IMR-90 (cell line): ENCODE measurements around the gene ACCSL. TPM values are rescaled to one million over a fixed set of nuclear protein-coding genes. Genes with fewer than 3 reads are reported as not detected.

ENCODE experiments used
- ATAC-seq: fragments of 200-7000 bp; cut with Tn5 transposase; 2 replicates; pipeline ENCODE4 v1.9.1; 2020; ENCODE audit warnings: low read depth, mild to moderate bottlenecking, moderate library complexity
- BruUV-seq: library from RNA; stranded (reverse); fragments of 400-500 nt; replicated peaks from 2 replicates; lab custom pipeline; 2021; lab: Mats Ljungman, UMichigan
- CTCF ChIA-PET: fragments of 300-600 bp; formaldehyde crosslinking; extraction: SDS; loops from one replicate; lab custom pipeline; 2021; ENCODE audit warnings: antibody characterized with exemption; lab: Yijun Ruan, JAX
- POLR2A ChIA-PET: fragments of 300-600 bp; sonication (Branson Sonifier 250); formaldehyde crosslinking; loops from one replicate; lab custom pipeline; 2022; ENCODE audit warnings: antibody characterized with exemption; ENCODE audit not compliant: unreplicated experiment; lab: Charles Lee
- DNase-seq: peaks from one replicate; pipeline ENCODE4 v3.0.0; 2013
- H2AFZ ChIP-seq: replicated peaks from 2 replicates; pipeline ENCODE3; 2013; ENCODE audit warnings: low read length, mild to moderate bottlenecking; ENCODE audit not compliant: poor library complexity
- H2AK5ac ChIP-seq: 2 replicates; pipeline ENCODE4 v1.6.1; 2013; ENCODE audit warnings: low read depth, low read length, inconsistent platforms
- H2AK9ac ChIP-seq: replicated peaks from 2 replicates; pipeline ENCODE3; 2013; ENCODE audit warnings: mild to moderate bottlenecking, low read depth, low read length, moderate library complexity; ENCODE audit not compliant: poor library complexity
- H2BK120ac ChIP-seq: 2 replicates; pipeline ENCODE4 v1.6.1; 2013; ENCODE audit warnings: low read depth, low read length, inconsistent platforms
- H2BK15ac ChIP-seq: 3 replicates; pipeline ENCODE4 v1.6.1; 2013; ENCODE audit warnings: low read depth, low read length, inconsistent platforms
- H2BK20ac ChIP-seq: 2 replicates; pipeline ENCODE4 v1.6.1; 2013; ENCODE audit warnings: low read depth, mild to moderate bottlenecking, inconsistent platforms, low read length, moderate library complexity
- H2BK5ac ChIP-seq: 2 replicates; pipeline ENCODE4 v1.6.1; 2013; ENCODE audit warnings: mild to moderate bottlenecking, low read depth, low read length, inconsistent platforms; ENCODE audit not compliant: poor library complexity, severe bottlenecking
- H3K14ac ChIP-seq: replicated peaks from 2 replicates; pipeline ENCODE4 v1.6.1; 2013; ENCODE audit warnings: low read depth, low read length, inconsistent platforms
- H3K18ac ChIP-seq: 2 replicates; pipeline ENCODE4 v1.6.1; 2013; ENCODE audit warnings: low read depth, low read length, control low read depth
- H3K23ac ChIP-seq: 2 replicates; pipeline ENCODE4 v1.6.1; 2013; ENCODE audit warnings: low read depth, low read length, inconsistent platforms
- H3K27ac ChIP-seq: 2 replicates; pipeline ENCODE4 v1.5.1; 2013; ENCODE audit warnings: mild to moderate bottlenecking, control low read depth, low read length; ENCODE audit not compliant: insufficient read depth
- H3K27me3 ChIP-seq: 2 replicates; pipeline ENCODE4 v1.6.1; 2013; ENCODE audit warnings: low read length; ENCODE audit not compliant: control insufficient read depth, insufficient read depth
- H3K36me3 ChIP-seq: 2 replicates; pipeline ENCODE4 v1.6.1; 2013; ENCODE audit warnings: low read length, mixed read lengths; ENCODE audit not compliant: control insufficient read depth, insufficient read depth
- H3K4ac ChIP-seq: 2 replicates; pipeline ENCODE4 v1.6.1; 2013; ENCODE audit warnings: low read depth, low read length, inconsistent platforms
- H3K4me1 ChIP-seq: 2 replicates; pipeline ENCODE4 v1.6.1; 2013; ENCODE audit warnings: low read length, mixed read lengths; ENCODE audit not compliant: control insufficient read depth, insufficient read depth
- H3K4me2 ChIP-seq: 2 replicates; pipeline ENCODE4 v1.6.1; 2013; ENCODE audit warnings: low read depth, mild to moderate bottlenecking, control low read depth, low read length, moderate library complexity
- H3K4me3 ChIP-seq: 2 replicates; pipeline ENCODE4 v1.5.1; 2013; ENCODE audit warnings: low read depth, mild to moderate bottlenecking, control low read depth, low read length, moderate library complexity; ENCODE audit not compliant: insufficient read depth
- H3K56ac ChIP-seq: 2 replicates; pipeline ENCODE4 v1.6.1; 2013; ENCODE audit warnings: low read length, inconsistent platforms; ENCODE audit not compliant: insufficient read depth; ENCODE audit errors: extremely low read depth
- H3K79me1 ChIP-seq, 2 experiments: 2 replicates each; pipeline ENCODE4 v1.6.1; 2013; ENCODE audit warnings: low read length in 2 of 2, inconsistent platforms in 1 of 2, low read depth in 1 of 2
- H3K9ac ChIP-seq: 2 replicates; pipeline ENCODE4 v1.6.1; 2013; ENCODE audit warnings: low read depth, low read length, control low read depth
- H3K9me1 ChIP-seq: 2 replicates; pipeline ENCODE4 v1.6.1; 2013; ENCODE audit warnings: low read length, inconsistent platforms; ENCODE audit not compliant: insufficient read depth
- H3K9me3 ChIP-seq: 2 replicates; pipeline ENCODE4 v1.6.1; 2013; ENCODE audit warnings: low read length; ENCODE audit not compliant: control insufficient read depth, insufficient read depth
- H4K20me1 ChIP-seq: 2 replicates; pipeline ENCODE4 v1.6.1; 2013; ENCODE audit warnings: low read length, inconsistent platforms; ENCODE audit not compliant: insufficient read depth
- H4K5ac ChIP-seq: 2 replicates; pipeline ENCODE4 v1.6.1; 2013; ENCODE audit warnings: mild to moderate bottlenecking, low read depth, low read length, control low read depth
- H4K8ac ChIP-seq, 2 experiments: 2 replicates each; pipeline ENCODE4 v1.6.1; 2013; ENCODE audit warnings: low read depth in 2 of 2, low read length in 2 of 2, control low read depth in 1 of 2, inconsistent platforms in 1 of 2
- H4K91ac ChIP-seq: 2 replicates; pipeline ENCODE4 v1.6.1; 2013; ENCODE audit warnings: low read depth, low read length, inconsistent platforms; ENCODE audit not compliant: insufficient read depth
- MAFK ChIP-seq: IDR thresholded peaks from 2 replicates; pipeline ENCODE4 v1.6.1; 2012; ENCODE audit warnings: low read depth, low read length, improper control_type of control experiment
- RFX5 ChIP-seq: IDR thresholded peaks from 2 replicates; pipeline ENCODE4 v1.8.0; 2012; ENCODE audit warnings: low read depth, mild to moderate bottlenecking, low read length, moderate library complexity
- WGBS, 2 experiments: methylation state at CpG; one replicate each; pipeline versions ENCODE4 v1.1.5 to v1.1.7; 2013; ENCODE audit warnings: missing lambda C conversion rate in 2 of 2; ENCODE audit not compliant: insufficient read length in 1 of 2; ENCODE audit errors: extremely low coverage in 2 of 2; 5-methylcytosine and 5-hydroxymethylcytosine counted together
- dilution Hi-C: fragments of 300-500 bp; cut with HindIII; formaldehyde crosslinking; loops from one replicate; pipeline ENCODE4 v1.14.3; 2018; ENCODE audit warnings: low sequenced_read_pairs; ENCODE audit not compliant: unreplicated experiment
- in situ Hi-C: fragments of 300-500 bp; cut with MboI; formaldehyde crosslinking; loops from 3 replicates; pipeline ENCODE4 v1.14.3; 2019; ENCODE audit warnings: low sequenced_read_pairs, inconsistent platforms, mixed read lengths
- intact Hi-C: fragments of 100-400 bp; cut with micrococcal nuclease; formaldehyde crosslinking; loops from 2 replicates; pipeline ENCODE4 v1.10.0; 2022
- polyA plus RNA-seq, 3 experiments: library from polyadenylated mRNA; depleted of rRNA; stranded (reverse); fragments of >200 nt; gene quantifications; 2 replicates each; pipeline ENCODE4 v1.2.3, GENCODE V29; 2012; ENCODE audit warnings: low replicate concordance in 1 of 3
- total RNA-seq: library from RNA; depleted of rRNA; stranded (reverse); fragments of >200 nt; gene quantifications from 2 replicates; pipeline ENCODE4 v1.2.3, GENCODE V29; 2012
- TF ChIP-seq, protein P1 (sequence below): fragments of 150-350 bp; IDR thresholded peaks from 2 replicates; pipeline ENCODE4 v1.6.1; 2017; ENCODE audit warnings: mild to moderate bottlenecking, antibody characterized with exemption, low read length, low read depth

Gene ACCSL
- total and polyA plus RNA-seq, 2 of the 4 experiments (the other 2 are of a cell fraction): not detected

DNA sequence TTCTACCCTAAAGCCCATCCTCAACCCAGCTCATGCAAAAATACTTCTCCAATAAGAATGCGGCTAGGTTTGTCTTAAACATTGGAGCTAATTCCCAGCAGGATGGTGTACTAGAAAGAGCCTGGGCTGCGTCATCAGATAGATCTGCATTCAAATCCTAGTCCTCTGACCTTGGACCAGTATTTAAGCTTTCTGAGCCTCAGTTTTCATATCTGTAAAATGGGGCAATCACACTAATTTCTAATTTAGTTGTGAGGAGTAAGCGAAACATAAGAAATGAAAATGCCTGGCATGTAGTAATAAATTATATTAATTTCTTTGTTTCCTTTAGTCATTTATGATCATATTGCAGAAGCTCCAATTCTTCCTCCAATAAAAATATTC is 32.2 kb upstream of the ACCSL start:
- H3K27me3 ChIP-seq: no peaks in the 10 kb centered on the region
- no peak overlapping the region for H4K5ac ChIP-seq
- in situ Hi-C loops (no loop called here), dilution Hi-C loops (no loop called here), intact Hi-C loops (no loop called here)
- no peak overlapping the region for H2AFZ ChIP-seq
- no peak overlapping the region for H3K23ac ChIP-seq
- CTCF ChIA-PET: no interaction called here
- H3K9ac ChIP-seq: no peak overlapping the region
- H3K36me3 ChIP-seq: no peaks in the 10 kb centered on the region
- H3K9me1 ChIP-seq: no peaks in the 10 kb centered on the region
- WGBS, 2 experiments: no CpG with 5 or more reads among the region's 3 CpGs
- no peak for DNase-seq
- no peak overlapping the region for H3K56ac ChIP-seq
- peaks cover 9% of the 10 kb centered on the region for H3K4me1 ChIP-seq
- ATAC-seq: no peak
- no peak overlapping the region for H2AK9ac ChIP-seq
- no peaks in the 10 kb centered on the region for H3K9me3 ChIP-seq
- H2BK15ac ChIP-seq: no peak overlapping the region
- no peak overlapping the region for H3K27ac ChIP-seq
- no peak overlapping the region for H2BK120ac ChIP-seq
- H3K4me3 ChIP-seq: no peak overlapping the region
- H4K91ac ChIP-seq: no peak overlapping the region
- no peak overlapping the region for H2AK5ac ChIP-seq
- H3K4ac ChIP-seq: no peak overlapping the region
- H2BK5ac ChIP-seq: no peak overlapping the region
- no peaks in the 10 kb centered on the region for H3K79me1 ChIP-seq
- H3K4me2 ChIP-seq: no peak overlapping the region
- no peak overlapping the region for H2BK20ac ChIP-seq
- no peak for TF ChIP-seq RFX5
- no peak for TF ChIP-seq MAFK
- TF ChIP-seq, protein P1, sequence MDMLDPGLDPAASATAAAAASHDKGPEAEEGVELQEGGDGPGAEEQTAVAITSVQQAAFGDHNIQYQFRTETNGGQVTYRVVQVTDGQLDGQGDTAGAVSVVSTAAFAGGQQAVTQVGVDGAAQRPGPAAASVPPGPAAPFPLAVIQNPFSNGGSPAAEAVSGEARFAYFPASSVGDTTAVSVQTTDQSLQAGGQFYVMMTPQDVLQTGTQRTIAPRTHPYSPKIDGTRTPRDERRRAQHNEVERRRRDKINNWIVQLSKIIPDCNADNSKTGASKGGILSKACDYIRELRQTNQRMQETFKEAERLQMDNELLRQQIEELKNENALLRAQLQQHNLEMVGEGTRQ: no peak
- H3K14ac ChIP-seq: no peak overlapping the region
- no peak overlapping the region for H4K8ac ChIP-seq
- POLR2A ChIA-PET: no interaction called here
- H4K20me1 ChIP-seq: no peaks in the 10 kb centered on the region
- H3K18ac ChIP-seq: no peak overlapping the region
- no TSS peak for BruUV-seq
